ENCODE data around the gene ATN1.

The ATN1 gene

DNA sequence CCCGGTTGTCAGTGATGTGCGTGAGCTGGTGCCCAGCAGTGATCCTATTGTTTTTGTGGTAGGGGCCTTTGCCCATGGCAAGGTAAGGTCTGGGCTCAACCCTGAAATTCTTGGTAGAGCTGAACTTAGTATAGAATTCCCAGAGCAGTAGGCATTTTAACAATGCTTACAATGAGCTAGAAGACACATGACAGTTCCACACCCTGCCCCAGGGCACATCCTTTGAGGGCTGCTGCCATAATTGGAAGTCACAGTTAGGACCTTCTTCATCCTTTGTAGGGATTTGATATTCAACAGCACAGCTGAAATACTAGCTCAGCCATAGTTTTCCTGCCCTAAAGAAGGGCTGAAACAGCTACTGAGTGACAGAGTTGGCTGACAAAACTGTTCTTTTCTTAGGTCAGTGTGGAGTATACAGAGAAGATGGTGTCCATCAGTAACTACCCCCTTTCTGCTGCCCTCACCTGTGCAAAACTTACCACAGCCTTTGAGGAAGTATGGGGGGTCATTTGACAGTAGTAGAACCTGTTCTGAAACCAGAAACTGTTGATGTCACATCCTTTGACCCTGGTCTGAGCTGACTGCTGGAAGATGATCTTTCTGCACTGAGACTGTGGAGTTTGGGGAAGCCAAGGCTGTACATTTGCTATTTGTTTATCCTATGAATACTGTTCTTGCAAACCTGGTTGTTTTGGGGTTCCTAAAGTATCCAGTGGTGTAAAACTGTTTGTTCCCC, 47.7 kb downstream of the ATN1 start:
- no peak for DNase-seq (ENCODE audit: low read depth)

DNA sequence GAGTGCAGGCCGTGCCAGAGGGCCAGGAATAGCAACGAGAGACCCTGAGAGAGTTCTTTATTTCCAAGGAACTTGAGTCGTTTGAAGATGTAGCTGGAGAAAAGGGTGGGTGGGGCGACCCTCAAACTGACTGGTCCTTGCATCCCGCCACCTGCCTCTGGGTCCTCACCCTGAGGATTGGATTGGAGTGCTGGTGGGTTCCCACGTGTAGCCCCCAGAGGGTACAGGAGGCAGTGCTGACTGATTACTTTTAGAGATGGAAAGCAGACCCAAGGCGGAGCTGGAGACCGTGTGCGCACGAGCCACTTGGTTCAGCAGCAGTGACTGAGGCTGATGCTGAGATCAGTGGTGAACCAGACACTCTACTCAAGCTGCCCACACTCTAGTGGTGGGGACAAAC, 49.9 kb downstream of the ATN1 start:
- DNase-seq (ENCODE audit: low read depth): no peak

DNA sequence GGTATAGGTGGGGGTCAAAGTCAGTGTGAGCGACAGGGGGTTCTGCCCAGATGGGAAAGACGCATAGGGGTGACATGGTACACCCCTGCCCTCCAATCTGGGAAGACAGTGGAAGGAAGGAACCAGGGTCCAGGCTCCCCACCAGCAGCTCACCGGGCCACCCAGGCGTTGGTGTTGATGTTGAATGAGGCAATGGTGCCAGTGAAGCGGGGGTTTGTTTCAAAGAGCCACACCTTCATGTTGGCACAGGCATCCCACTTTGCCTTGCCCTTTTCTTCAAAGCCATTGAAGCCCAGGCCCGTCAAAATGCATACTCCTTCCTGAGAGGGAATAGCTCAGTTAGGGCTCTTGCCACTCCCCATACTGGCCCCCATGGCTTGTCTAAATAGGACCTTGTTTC, 50.4 kb downstream of the ATN1 start:
- no peak for DNase-seq (ENCODE audit: low read depth)

DNA sequence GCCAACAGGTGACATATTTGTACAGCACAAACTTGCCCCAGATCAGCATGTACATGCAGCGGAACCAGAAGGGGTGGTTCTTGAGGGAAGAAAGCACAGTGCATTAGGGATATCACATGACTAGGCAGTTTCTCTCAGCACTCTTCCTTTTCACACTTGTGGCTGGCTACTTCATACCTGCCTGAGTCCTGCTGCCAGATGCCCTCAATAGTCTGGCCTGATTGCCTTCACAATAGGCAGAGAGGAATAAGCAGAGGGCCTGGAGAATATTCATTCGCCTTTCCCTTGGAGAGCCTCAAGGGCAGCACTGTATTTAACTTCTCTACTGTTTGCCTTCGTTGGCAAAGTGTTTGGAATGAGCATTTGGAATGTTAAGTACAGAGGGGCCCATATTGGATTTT, 50.9 kb downstream of the ATN1 start:
- no peak for DNase-seq (ENCODE audit: low read depth)

DNA sequence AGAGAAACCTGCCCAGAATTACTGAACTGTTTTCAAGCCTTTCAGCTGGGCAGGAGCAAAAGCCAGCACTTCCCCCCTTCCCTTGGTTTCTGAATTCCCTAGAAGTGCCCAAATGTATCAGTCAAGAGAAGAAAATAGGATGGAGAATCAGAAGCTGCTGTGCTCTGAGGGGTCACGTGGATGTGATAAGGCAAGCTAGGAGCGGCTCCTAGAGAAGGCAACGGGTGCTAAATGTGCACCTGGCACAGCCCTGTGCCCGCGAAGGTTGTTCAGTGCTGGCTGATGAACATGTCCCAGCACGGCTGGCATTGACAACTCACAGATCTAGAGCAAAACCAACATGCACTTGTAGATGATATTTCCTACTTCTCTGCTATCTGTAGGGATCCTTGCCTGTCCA, 51.3 kb downstream of the ATN1 start:
- no peak for DNase-seq (ENCODE audit: low read depth)

DNA sequence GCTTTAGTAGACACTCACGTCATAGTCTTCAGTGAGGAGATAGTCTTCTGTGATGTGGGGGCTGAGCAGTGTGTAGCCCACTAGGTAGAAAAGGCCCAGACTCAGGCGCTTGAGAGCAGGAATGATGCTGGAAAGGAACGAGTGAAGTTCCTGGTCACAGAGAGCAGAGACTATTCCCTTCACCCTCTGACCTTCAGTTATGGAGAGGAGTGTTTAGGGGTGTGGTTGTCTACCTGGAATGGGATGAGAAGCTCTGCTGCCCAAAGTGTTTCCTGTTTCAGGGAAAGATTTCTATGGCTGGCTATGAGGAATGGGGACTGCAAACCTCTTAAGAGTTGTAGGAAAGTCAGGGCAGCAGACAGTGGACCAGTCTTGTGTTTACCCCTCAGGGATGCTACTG, 51.7 kb downstream of the ATN1 start:
- DNase-seq (ENCODE audit: low read depth): no peak

DNA sequence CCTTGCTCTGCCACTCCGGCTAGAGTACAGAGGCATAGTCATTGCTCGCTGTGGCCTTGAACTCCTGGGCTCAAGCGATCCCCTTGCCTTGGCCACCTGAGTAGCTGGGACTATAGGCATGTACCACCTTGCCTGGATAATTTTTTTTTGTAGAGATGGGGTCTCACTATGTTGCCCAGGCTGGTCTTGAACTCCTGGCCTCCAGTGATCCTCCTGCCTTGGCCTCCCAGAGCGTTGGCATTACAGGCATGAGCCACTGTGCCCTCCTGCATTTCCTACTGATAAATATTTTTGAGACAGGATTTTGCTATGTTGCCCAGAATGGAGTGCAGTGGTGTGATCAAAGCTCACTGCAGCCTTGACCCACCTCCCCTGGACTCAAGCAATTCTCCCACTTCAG, 52.3 kb downstream of the ATN1 start:
- DNase-seq (ENCODE audit: low read depth): no peak

DNA sequence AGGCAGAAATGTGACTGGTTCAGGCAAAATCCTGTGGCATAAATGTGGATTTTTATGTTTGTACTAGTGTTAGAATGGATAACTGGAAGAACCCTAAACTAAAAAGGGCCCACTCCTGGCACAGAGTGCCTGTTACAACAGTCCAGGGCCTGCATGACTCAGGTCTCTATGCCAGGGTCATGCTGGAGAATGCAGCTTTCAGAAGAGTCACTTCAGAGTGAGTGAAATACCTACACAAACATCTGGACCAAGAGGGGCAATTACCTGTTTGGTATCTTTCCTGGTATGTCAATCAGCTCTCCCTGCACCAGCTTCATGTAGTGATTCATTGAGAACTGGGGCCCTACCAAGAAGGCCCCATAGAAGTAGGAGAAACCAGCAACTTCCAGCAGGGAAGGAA, 53.0 kb downstream of the ATN1 start:
- no peak for DNase-seq (ENCODE audit: low read depth)

DNA sequence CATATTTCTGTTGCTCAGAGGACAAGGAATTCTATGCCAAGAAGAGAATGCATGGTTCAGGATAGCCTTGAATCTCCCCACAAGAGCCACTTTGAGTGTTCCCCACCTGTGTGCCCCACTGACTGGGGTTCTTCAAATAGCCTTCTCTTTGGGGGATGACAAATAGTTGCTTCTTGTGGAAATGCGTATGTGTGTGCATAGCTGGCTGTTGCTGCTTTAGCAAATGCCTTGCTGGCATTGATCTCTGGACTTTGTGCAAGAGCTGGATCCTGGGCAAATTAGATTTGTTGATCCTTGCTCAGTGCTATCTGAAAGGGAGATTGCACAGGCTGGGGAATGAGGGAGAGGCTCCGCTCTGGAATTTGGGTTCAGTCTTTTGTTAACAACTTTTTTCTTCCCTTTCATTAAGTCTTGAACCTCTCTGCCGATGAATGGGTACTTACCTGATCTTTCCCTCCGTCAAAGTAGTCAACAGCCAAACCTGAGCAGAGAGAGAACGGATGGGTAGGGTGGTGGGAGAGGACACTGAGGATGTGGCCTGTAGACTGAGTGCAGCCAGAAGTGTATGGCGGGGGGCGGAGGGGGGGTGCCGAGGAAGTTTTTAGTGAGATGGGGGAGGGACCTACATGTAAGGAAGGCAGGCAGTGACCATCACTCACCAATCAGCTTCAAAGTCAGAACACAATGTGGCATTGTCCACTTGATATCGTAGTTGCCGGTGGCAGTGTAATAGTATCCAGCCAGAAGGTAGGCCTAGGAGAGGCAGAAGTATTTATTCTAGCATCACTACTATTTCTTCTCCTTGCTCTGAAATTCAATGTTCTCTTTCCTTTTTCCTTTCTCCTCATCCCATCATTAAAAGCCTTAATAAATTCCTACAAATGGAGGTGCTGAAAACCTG, 53.6 kb downstream of the ATN1 start:
- no peak for DNase-seq (ENCODE audit: low read depth)

DNA sequence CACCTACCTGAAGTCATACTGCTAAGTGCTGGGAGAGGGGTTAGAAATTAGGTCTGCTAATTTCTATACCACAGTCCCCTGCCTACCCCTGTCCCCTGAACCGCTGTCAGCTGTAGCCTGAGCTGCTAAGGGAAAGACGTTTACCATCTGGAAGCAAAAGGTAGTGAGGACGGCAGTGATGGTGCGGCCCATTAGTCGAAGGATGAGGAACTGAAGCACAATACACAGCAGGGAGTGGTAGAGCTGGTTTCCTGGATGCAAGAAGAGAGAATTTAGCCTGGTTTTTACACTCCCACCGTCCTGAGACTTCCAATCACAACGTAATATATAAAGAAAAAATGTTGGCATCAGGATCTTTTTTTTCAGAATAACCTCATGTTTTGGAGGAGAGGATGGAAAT, 54.8 kb downstream of the ATN1 start:
- no peak for DNase-seq (ENCODE audit: low read depth)

DNA sequence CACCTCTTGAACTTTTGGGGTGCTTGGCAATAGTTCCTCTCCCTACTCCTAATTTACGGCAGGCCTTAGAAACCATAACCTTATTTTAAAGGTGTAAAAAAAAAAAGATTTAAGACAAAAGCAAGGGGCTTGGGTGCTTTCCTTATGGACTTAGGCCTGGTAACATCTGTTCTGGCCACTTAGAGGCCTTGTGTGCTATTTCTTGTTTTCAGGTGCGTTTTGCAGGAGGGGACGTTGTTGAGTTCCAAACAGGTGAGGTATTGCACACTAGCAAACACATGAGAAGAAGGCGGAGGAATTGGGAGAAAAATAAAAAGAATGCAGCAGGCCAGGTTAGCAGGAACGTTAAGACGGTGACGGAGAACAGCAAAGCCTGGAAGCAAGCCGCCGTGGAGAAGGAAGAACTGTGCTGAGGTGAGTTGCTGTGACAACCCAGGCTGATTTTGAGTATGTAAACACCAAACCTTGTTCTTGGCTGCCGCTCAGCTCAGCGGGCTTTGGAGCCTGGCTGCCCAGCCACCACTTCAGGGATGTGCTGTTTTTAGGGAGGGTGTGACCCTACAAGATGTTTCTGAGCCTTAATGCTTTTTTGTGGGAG, 60.3 kb downstream of the ATN1 start:
- DNase-seq (ENCODE audit: low read depth): no peak
